ENCODE data around the gene MARCHF2.
A peak's percentile ranks its signal among the peaks of the same experiment; 100 is the strongest.

MARCHF2 gene

DNA sequence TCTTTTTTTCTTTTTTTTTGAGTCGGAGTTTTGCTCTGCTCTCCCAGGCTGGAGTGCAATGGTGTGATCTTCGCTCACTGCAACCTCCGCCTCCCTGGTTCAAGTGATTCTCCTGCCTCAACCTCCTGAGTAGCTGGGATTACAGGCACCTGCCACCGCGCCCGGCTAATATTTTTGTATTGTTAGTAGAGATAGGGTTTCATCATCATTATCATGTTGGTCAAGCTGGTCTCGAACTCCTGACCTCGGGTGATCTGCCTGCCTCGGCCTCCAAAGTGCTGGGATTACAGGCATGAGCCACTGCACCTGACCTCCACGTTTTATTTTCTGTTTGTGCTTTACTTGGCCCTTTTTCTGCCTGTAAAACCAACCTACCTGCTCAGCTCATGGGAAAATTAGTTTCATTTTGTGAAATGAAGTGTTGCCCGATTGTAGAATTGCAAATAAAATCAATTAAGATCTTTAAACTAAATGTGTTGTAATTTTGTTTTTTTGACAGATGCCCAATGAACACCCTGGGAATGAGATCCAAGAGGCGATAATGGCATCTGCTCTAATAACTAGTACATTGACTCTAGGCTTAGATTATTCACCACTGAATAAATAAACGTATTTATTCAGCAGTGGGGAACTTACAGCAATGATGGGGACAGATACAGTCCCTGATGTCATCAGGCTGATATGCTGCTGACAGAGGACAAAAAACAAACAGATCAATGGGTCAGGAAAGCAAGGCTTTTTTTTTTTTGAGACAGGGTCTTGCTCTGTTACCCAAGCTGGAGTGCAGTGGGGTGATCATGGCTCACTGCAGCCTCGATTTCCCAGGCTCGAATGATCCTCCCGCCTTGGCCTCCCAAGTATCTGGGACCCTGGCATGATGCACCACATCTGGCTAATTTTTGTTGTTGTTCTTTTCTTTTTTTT, 25.2 kb upstream of the MARCHF2 start:
- Histone ChIP-seq H3K4me2 (no peak overlapping the region), H3K4me3 (no peak overlapping the region), H3K9ac (no peak overlapping the region), H3K27me3 (no peaks in the 10 kb centered on the region), H3K36me3 (peaks cover 21% of the 10 kb centered on the region), H3K27ac (no peak overlapping the region), H3K4me1 (peaks cover 33% of the 10 kb centered on the region), H3K9me3 (peaks cover 16% of the 10 kb centered on the region), H4K20me1 (peaks cover 22% of the 10 kb centered on the region)
- TF ChIP-seq Cebpa-rat (IDR thresholded peaks at IDR 0.05): no peak

DNA sequence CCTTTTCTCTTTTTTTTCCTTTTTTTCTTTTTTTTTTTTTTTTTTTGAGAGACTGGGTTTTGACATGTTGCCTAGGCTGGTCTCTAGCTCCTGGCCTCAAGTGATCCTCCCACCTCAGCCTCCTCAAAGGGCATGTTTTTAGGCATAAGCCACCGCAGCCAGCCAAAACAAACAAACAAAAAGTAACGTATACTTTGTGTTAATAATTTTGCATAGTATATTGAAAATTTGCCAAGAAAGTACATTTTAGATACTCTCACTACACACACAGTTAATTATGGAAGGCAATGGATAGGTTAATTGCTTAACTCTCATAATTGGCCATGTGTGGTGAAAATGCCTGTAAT, 24.5 kb upstream of the MARCHF2 start:
- H3K4me2 ChIP-seq: peak overlapping the region; percentile 75; the same call in 1 of the 2 replicates

DNA sequence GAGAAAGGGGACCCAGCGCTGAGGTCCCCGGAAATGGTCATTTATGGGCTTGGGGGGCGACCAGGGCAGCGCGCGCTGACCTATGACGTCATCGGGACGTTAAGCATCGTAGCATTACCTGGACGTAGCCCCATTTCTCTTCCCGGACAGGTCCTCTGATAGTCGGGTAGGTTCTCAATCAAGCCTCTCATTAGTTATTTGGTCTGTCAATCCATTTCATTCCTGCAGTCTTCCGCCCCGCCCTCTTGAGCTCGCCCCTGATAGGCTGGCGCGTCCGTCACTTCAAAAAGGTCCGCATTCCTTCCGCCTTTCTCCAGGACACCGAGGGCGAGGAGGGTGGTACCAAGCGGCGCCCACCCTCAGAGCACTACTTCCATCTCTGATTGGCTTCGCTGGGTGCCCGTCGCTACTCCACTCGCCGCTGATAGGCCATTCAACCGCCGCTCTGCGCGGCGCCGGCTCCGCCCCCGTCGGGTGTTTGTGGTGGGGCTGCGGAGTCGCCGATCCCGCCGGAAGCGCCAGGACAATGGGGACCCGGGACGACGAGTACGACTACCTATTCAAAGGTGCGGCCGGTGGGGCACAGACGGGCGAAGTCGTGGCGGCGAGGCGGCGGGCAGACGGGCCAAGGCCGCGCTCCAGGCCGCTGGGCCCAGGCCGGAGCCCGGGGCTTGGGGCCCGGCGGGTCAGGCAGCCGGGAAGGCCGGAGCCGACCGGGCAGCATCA, 23.1 kb upstream of the MARCHF2 start, which contains the start of gene RAB11B:
RAB11B (plus strand) TSS at position 470 of the 726 bp plus-strand sequence; CDS start at position 527, 57 bp downstream.
- H3K36me3 ChIP-seq: peaks cover 21% of the 10 kb centered on the region
- peak within 1 kb of the TSS; percentile 96 for H3K4me3 ChIP-seq
- no peak for TF ChIP-seq Cebpa-rat (IDR thresholded peaks at IDR 0.05)
- H3K4me2 ChIP-seq: peak within 1 kb of the TSS; percentile 76
- peaks cover 52% of the 10 kb centered on the region for H3K4me1 ChIP-seq
- H3K27ac ChIP-seq: peak within 1 kb of the TSS; percentile 100
- peaks cover 43% of the 10 kb centered on the region for H4K20me1 ChIP-seq
- H3K9ac ChIP-seq: peak within 1 kb of the TSS; percentile 100
- H3K9me3 ChIP-seq: peaks cover 16% of the 10 kb centered on the region
- no peaks in the 10 kb centered on the region for H3K27me3 ChIP-seq

More for the DNA sequence above, 24.5 kb upstream of the MARCHF2 start:
- Histone ChIP-seq H3K27me3 (no peaks in the 10 kb centered on the region), H3K36me3 (peaks cover 21% of the 10 kb centered on the region), H4K20me1 (peaks cover 29% of the 10 kb centered on the region), H3K4me3 (no peak overlapping the region), H3K9ac (no peak overlapping the region), H3K9me3 (peaks cover 16% of the 10 kb centered on the region), H3K4me1 (peaks cover 40% of the 10 kb centered on the region), H3K27ac (no peak overlapping the region)
- TF ChIP-seq Cebpa-rat (IDR thresholded peaks at IDR 0.05): no peak

DNA sequence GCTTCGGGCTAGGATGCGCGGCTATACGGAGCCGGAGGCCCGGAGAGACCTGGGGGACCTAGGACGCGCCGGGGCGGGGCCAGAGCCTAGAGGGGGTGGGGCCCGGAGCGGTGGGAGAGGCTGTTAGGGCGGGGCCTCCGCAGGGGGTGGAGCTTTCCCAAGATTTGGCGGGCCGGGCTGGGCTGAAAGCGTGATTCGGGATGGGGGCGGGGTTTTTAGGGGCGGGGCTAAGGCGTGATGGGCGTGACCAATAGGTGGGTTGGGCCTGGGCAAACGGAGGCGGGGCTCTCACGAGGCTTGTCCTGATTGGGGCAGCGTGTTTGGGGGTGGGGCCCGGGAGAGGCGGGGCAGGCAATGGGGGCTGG, 22.5 kb upstream of the MARCHF2 start:
- peaks cover 23% of the 10 kb centered on the region for H3K36me3 ChIP-seq
- H3K9me3 ChIP-seq: peaks cover 16% of the 10 kb centered on the region
- H4K20me1 ChIP-seq: peaks cover 49% of the 10 kb centered on the region
- H3K4me2 ChIP-seq: peak overlapping the region; percentile 76
- H3K27me3 ChIP-seq: no peaks in the 10 kb centered on the region
- H3K4me3 ChIP-seq: peak overlapping the region; percentile 96
- no peak for TF ChIP-seq Cebpa-rat (IDR thresholded peaks at IDR 0.05)
- H3K4me1 ChIP-seq: peaks cover 56% of the 10 kb centered on the region
- H3K27ac ChIP-seq: peak overlapping the region; percentile 100
- H3K9ac ChIP-seq: peak overlapping the region; percentile 100

DNA sequence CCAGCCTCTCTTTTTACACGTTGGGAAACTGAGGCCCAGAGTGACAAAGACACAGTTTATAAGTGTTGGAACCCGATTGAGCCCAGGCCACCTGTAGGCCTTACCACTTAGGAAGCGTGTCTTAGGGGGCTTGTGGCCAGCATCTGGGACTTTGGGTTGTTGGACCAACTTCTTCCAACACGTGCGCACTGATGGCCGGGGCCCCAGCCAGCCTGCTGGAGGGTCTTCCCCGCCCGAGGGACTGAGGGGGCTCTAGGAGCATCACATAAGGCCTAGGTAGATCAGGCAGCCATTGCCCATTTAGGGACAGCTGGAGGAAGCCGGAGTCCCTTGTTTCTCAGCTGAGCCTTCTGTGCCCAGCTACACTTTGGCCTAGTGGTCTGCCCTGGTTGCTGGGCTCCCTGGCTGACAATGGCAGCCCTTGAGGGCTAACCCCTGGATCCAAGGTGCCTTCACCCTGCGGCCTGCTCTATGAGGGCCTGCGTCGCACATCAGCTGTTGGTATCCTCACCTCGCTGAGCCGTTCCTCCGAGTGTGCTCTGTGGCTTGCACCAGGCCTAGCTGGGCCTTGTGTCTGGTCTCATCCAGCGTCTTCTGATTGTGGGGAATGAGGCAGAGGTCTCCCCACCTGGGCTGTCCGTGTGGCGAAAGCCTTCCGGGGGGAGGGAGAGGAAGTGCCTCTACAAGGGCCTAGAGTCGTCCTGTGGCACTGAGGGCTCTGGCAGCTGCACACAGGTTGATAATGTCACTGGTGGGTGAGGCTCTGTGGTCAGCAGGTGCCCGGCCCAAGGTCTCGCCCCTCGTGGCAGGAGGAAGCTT, 21.7 kb upstream of the MARCHF2 start:
- peaks cover 10% of the 10 kb centered on the region for H3K9me3 ChIP-seq
- H4K20me1 ChIP-seq: peaks cover 57% of the 10 kb centered on the region
- H3K27ac ChIP-seq: 0 out of 2 replicates have a peak overlapping the region, but pooled peaks have one; percentile 38
- peak overlapping the region; percentile 63 for H3K9ac ChIP-seq
- peaks cover 56% of the 10 kb centered on the region for H3K4me1 ChIP-seq
- H3K4me3 ChIP-seq: peak overlapping the region; percentile 96; the same call in 1 of the 2 replicates
- no peaks in the 10 kb centered on the region for H3K27me3 ChIP-seq
- peaks cover 20% of the 10 kb centered on the region for H3K36me3 ChIP-seq
- TF ChIP-seq Cebpa-rat (IDR thresholded peaks at IDR 0.05): no peak
- H3K4me2 ChIP-seq: peak overlapping the region; percentile 76

DNA sequence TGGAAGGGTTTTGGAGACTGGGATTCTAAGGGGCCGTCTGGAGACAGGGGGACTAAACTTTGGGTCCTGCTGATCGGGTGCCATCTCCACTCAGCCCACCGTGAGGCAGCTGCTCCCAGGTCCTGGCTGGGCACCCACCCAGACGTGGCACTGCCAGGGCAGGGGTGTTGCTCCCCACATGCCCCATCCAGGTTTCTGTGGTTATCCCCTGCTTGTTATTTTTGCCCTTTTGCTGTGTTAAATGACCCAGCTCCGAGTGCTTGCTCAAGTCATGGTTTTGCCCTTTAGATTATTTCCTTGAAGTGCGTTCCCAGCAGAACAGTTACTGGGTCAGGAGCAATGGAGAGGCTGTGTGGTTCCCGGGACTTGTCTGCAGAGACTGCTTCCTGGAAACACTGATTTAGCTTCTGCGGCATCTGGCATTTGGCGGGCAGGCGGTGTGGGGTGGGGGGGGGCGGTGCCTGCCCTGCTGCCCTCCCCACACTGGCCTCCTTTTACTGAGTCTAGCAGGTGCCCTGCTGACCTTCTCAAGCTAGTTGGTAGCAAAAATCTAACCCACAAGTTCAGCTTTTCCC, 21.0 kb upstream of the MARCHF2 start:
- no peaks in the 10 kb centered on the region for H3K27me3 ChIP-seq
- 0 out of 2 replicates have a peak overlapping the region, but pooled peaks have one; percentile 4 for H3K4me3 ChIP-seq
- H3K36me3 ChIP-seq: peaks cover 13% of the 10 kb centered on the region
- H3K4me2 ChIP-seq: peak overlapping the region; percentile 76
- TF ChIP-seq Cebpa-rat (IDR thresholded peaks at IDR 0.05): no peak
- H3K9me3 ChIP-seq: peaks cover 3% of the 10 kb centered on the region
- H3K27ac ChIP-seq: 0 out of 2 replicates have a peak overlapping the region, but pooled peaks have one; percentile 38
- H3K4me1 ChIP-seq: peaks cover 61% of the 10 kb centered on the region
- H4K20me1 ChIP-seq: peaks cover 64% of the 10 kb centered on the region
- H3K9ac ChIP-seq: peak overlapping the region; percentile 63

DNA sequence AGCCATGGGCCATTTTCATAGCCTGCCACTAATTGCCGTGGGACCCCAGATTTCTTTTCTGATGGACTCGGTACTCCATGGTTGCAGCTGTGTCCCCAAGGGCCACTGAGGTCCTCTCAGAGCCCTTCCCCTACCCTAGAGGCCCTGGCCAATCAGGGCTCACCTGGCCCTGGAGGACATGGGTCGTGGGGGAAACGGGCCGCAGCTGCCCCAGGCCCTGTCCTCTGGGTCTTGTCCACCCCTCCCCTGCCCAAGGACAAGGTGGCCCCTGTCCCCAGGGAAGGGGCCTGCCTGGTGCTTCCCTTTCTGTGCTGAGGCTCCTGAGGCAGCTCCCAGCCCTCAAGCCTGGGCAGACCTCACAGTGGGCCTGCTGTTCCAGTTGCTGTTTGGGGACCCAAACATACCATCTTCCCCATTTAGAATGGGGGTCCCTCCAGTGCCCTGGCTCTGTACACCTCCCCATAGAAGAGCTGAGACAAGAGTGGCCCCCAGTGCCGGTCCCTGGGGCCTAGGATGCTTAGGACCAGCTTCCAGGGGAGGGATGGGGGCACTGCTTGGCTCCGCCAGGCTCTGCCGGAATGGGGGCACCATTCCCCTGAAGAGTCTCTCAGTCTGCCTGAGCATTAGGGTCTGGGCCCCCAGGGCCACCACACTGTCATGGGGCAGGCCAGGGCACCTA, 19.8 kb upstream of the MARCHF2 start:
- 0 out of 2 replicates have a peak overlapping the region, but pooled peaks have one; percentile 28 for H3K9ac ChIP-seq
- H3K4me3 ChIP-seq: no peak overlapping the region
- H3K4me1 ChIP-seq: peaks cover 73% of the 10 kb centered on the region
- no peak for TF ChIP-seq Cebpa-rat (IDR thresholded peaks at IDR 0.05)
- peaks cover 76% of the 10 kb centered on the region for H4K20me1 ChIP-seq
- H3K27ac ChIP-seq: 0 out of 2 replicates have a peak overlapping the region, but pooled peaks have one; percentile 20
- peak overlapping the region; percentile 76 for H3K4me2 ChIP-seq
- peaks cover 10% of the 10 kb centered on the region; the same call in 1 of the 2 replicates for H3K36me3 ChIP-seq
- H3K9me3 ChIP-seq: no peaks in the 10 kb centered on the region
- no peaks in the 10 kb centered on the region for H3K27me3 ChIP-seq

DNA sequence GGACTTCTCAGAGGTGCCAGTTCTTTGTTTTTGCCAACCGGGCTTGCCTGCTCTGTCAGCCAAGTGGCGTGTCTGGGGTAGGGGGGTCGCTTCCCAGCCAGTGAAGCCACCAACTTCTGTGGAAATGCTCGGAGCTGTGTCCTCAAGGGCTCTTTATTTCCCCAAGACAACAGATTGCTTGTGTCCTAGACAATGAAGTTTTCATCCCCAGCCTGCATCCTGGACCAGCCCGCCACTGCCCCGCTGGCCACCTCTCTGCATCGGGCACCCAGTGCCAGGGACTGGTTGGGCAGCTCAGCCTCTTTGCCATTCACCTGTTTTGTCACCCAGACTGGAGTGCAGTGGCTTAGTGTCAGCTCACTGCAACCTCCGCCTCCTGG, 19.2 kb upstream of the MARCHF2 start:
- peaks cover 81% of the 10 kb centered on the region for H4K20me1 ChIP-seq
- no peaks in the 10 kb centered on the region for H3K9me3 ChIP-seq
- 0 out of 2 replicates have a peak overlapping the region, but pooled peaks have one; percentile 28 for H3K9ac ChIP-seq
- H3K4me1 ChIP-seq: peaks cover 73% of the 10 kb centered on the region
- no peak overlapping the region for H3K4me3 ChIP-seq
- H3K27me3 ChIP-seq: no peaks in the 10 kb centered on the region
- H3K27ac ChIP-seq: no peak overlapping the region
- TF ChIP-seq Cebpa-rat (IDR thresholded peaks at IDR 0.05): no peak
- peak overlapping the region; percentile 76; the same call in 1 of the 2 replicates for H3K4me2 ChIP-seq
- H3K36me3 ChIP-seq: peaks cover 12% of the 10 kb centered on the region; the same call in 1 of the 2 replicates
